ENCODE measurements around the gene ABCG4. TPM values are rescaled to one million over a fixed set of nuclear protein-coding genes. Genes with fewer than 3 reads are reported as not detected.
"Not testable (repeated sequence)": the region's sequence is repeated elsewhere in the genome, so short reads cannot be mapped to it uniquely, and the experiment has no call there.

The ABCG4 gene
- total RNA-seq, 1 experiment from 2014 or later = 0.05 TPM

- no peak for DNase-seq (ENCODE audit: low spot score)
Observed at GRCh38 chr11:119153049-119153818, 4.4 kb downstream of the ABCG4 start.

GRCh38 chr11:119154178-119154577, 5.3 kb downstream of the ABCG4 start:
- no peak for DNase-seq (ENCODE audit: low spot score)

- peak; percentile 12 for DNase-seq (ENCODE audit: low spot score)
Observed at GRCh38 chr11:119155733-119156492, 7.1 kb downstream of the ABCG4 start.

- no peak for DNase-seq (ENCODE audit: low spot score)
Observed at GRCh38 chr11:119156496-119156895, 7.6 kb downstream of the ABCG4 start.

GRCh38 chr11:119157063-119157462, 8.2 kb downstream of the ABCG4 start:
- DNase-seq (ENCODE audit: low spot score) = no peak

- no peak for DNase-seq (ENCODE audit: low spot score)
Observed at GRCh38 chr11:119158467-119158866, 9.6 kb downstream of the ABCG4 start.

- no peak for DNase-seq (ENCODE audit: low spot score)
Observed at GRCh38 chr11:119160151-119160550, 11.3 kb downstream of the ABCG4 start.

- DNase-seq (ENCODE audit: low spot score) = no peak
Observed at GRCh38 chr11:119161871-119162270, 13.0 kb downstream of the ABCG4 start.

GRCh38 chr11:119166368-119167076, 17.7 kb downstream of the ABCG4 start:
- peak; percentile 60 for DNase-seq (ENCODE audit: low spot score)

GRCh38 chr11:119167077-119167458, 18.2 kb downstream of the ABCG4 start:
- not testable (repeated sequence) for DNase-seq (ENCODE audit: low spot score)

GRCh38 chr11:119167933-119168332, 19.1 kb downstream of the ABCG4 start:
- DNase-seq (ENCODE audit: low spot score) = no peak

GRCh38 chr11:119168471-119169281, 19.8 kb downstream of the ABCG4 start, which contains the start of gene NLRX1:
TSS of gene NLRX1 (plus strand) at chr11:119168725. CDS start at chr11:119171404, 2,679 bp downstream.
- peak; percentile 64 for DNase-seq (ENCODE audit: low spot score)

GRCh38 chr11:119169282-119169719, 20.4 kb downstream of the ABCG4 start:
- peak; percentile 9 for DNase-seq (ENCODE audit: low spot score)

- no peak for DNase-seq (ENCODE audit: low spot score)
Observed at GRCh38 chr11:119172513-119172912, 23.7 kb downstream of the ABCG4 start.

- DNase-seq (ENCODE audit: low spot score) = no peak
Observed at GRCh38 chr11:119173453-119173852, 24.6 kb downstream of the ABCG4 start.

- DNase-seq (ENCODE audit: low spot score) = peak; percentile 60
Observed at GRCh38 chr11:119175493-119176077, 26.7 kb downstream of the ABCG4 start.

- no peak for DNase-seq (ENCODE audit: low spot score)
Observed at GRCh38 chr11:119178166-119178680, 29.4 kb downstream of the ABCG4 start.

- no peak for DNase-seq (ENCODE audit: low spot score)
Observed at GRCh38 chr11:119179342-119179741, 30.5 kb downstream of the ABCG4 start.

- no peak for DNase-seq (ENCODE audit: low spot score)
Observed at GRCh38 chr11:119179983-119180382, 31.1 kb downstream of the ABCG4 start.
